ENCODE results near the gene NCL. TPM values are rescaled to one million over a fixed set of nuclear protein-coding genes. Genes with fewer than 3 reads are reported as not detected.

Gene NCL
- total RNA-seq, 1 donor from 2014 or later = 354 TPM

GRCh38 chr2:231467016-231467545, 2.8 kb upstream of the NCL start:
- Histone ChIP-seq H3K9me3 (ENCODE audit: low read depth) (no peaks in the 10 kb centered on the region), H2AFZ (replicated peaks) (no peak overlapping the region), H3K27ac (no peak overlapping the region), H4K20me1 (ENCODE audit: low read depth) (peaks cover 21% of the 10 kb centered on the region), H3K27me3 (no peaks in the 10 kb centered on the region), H3K9ac (no peak overlapping the region), H3K36me3 (peaks cover 10% of the 10 kb centered on the region), H3K4me2 (no peak overlapping the region), H3K79me2 (ENCODE audit: low read depth) (peaks cover 36% of the 10 kb centered on the region), H3F3A (ENCODE audit: low read depth) (peaks cover 31% of the 10 kb centered on the region), H3K4me3 (no peak overlapping the region), H3K4me1 (peaks cover 13% of the 10 kb centered on the region)
- Mint-ChIP-seq H3K27me3 (ENCODE audit: insufficient read depth, low read depth) (peaks cover 7% of the 10 kb centered on the region), H3K4me3 (peak overlapping the region; percentile 57), H3K27ac (peak overlapping the region; percentile 72), H3K4me1 (peaks cover 24% of the 10 kb centered on the region), H3K9me3 (no peaks in the 10 kb centered on the region), H3K36me3 (peaks cover 13% of the 10 kb centered on the region)
- TF ChIP-seq CTCF (IDR thresholded peaks at IDR 0.05) = no peak
- TF ChIP-seq EZH2 (IDR thresholded peaks at IDR 0.05) = no peak
- DNase-seq (ENCODE audit: low spot score) = no peak

- Mint-ChIP-seq H3K9me3 (no peaks in the 10 kb centered on the region), H3K4me1 (peaks cover 26% of the 10 kb centered on the region), H3K27ac (peak overlapping the region; percentile 53), H3K27me3 (ENCODE audit: insufficient read depth, low read depth) (peaks cover 3% of the 10 kb centered on the region), H3K4me3 (peak overlapping the region; percentile 97), H3K36me3 (peaks cover 28% of the 10 kb centered on the region)
- H2AFZ ChIP-seq (replicated peaks) = peak overlapping the region; percentile 44
- peak overlapping the region; percentile 78 for H3K4me2 ChIP-seq
- no peaks in the 10 kb centered on the region for H3K9me3 ChIP-seq (ENCODE audit: low read depth)
- H4K20me1 ChIP-seq (ENCODE audit: low read depth) = peaks cover 43% of the 10 kb centered on the region
- H3K9ac ChIP-seq = peak overlapping the region; percentile 59
- H3F3A ChIP-seq (ENCODE audit: low read depth) = peaks cover 50% of the 10 kb centered on the region
- peak overlapping the region; percentile 74 for H3K4me3 ChIP-seq
- peaks cover 58% of the 10 kb centered on the region for H3K79me2 ChIP-seq (ENCODE audit: low read depth)
- peak overlapping the region; percentile 100 for H3K27ac ChIP-seq
- peaks cover 14% of the 10 kb centered on the region for H3K4me1 ChIP-seq
- H3K36me3 ChIP-seq = peaks cover 26% of the 10 kb centered on the region
- TF ChIP-seq EZH2phosphoT487 (IDR thresholded peaks at IDR 0.05) (no peak), EZH2 (IDR thresholded peaks at IDR 0.05) (no peak), CTCF (IDR thresholded peaks at IDR 0.05) (no peak)
- peak; percentile 99 for DNase-seq (ENCODE audit: low spot score)
- H3K27me3 ChIP-seq = no peaks in the 10 kb centered on the region
Measured at GRCh38 chr2:231464576-231465540, 574 bp upstream of the NCL start.

GRCh38 chr2:231462729-231463465, 1.4 kb downstream of the NCL start:
- H3K9me3 Mint-ChIP-seq = no peaks in the 10 kb centered on the region
- H3K36me3 ChIP-seq = peaks cover 46% of the 10 kb centered on the region
- H2AFZ ChIP-seq (replicated peaks) = no peak overlapping the region

More at GRCh38 chr2:231462729-231463465, 1.4 kb downstream of the NCL start:
- no peak for DNase-seq (ENCODE audit: low spot score)
- Mint-ChIP-seq H3K27ac (no peak overlapping the region), H3K36me3 (peaks cover 41% of the 10 kb centered on the region), H3K27me3 (ENCODE audit: insufficient read depth, low read depth) (peaks cover 3% of the 10 kb centered on the region), H3K4me3 (peak overlapping the region; percentile 97), H3K4me1 (peaks cover 26% of the 10 kb centered on the region)
- peaks cover 14% of the 10 kb centered on the region for H3K4me1 ChIP-seq
- H3K27ac ChIP-seq = no peak overlapping the region
- no peaks in the 10 kb centered on the region for H3K9me3 ChIP-seq (ENCODE audit: low read depth)
- H3K79me2 ChIP-seq (ENCODE audit: low read depth) = peaks cover 78% of the 10 kb centered on the region
- peak overlapping the region; percentile 97 for H3K4me2 ChIP-seq
- no peak for TF ChIP-seq EZH2 (IDR thresholded peaks at IDR 0.05)
- TF ChIP-seq EZH2phosphoT487 (IDR thresholded peaks at IDR 0.05) = no peak
- TF ChIP-seq CTCF (IDR thresholded peaks at IDR 0.05) = no peak
- H3K4me3 ChIP-seq = peak overlapping the region; percentile 74
- peaks cover 70% of the 10 kb centered on the region for H3F3A ChIP-seq (ENCODE audit: low read depth)
- H3K9ac ChIP-seq = peak overlapping the region; percentile 98
- peaks cover 63% of the 10 kb centered on the region for H4K20me1 ChIP-seq (ENCODE audit: low read depth)
- H3K27me3 ChIP-seq = no peaks in the 10 kb centered on the region

All from neural progenitor cell (in vitro differentiated cells).